Astrocyte (in vitro differentiated cells and primary cell): ENCODE measurements around the gene CISD2.

Experiments used
- CTCF ChIP-seq: IDR thresholded peaks from 2 replicates; pipeline ENCODE4 v1.5.1; 2011; ENCODE audit warnings: low read depth, mild to moderate bottlenecking, inconsistent platforms, low read length, moderate library complexity; ENCODE audit not compliant: insufficient read depth
- EZH2 ChIP-seq: IDR thresholded peaks from 2 replicates; pipeline ENCODE4 v1.6.1; 2012; ENCODE audit warnings: mild to moderate bottlenecking, low read length, inconsistent platforms; ENCODE audit not compliant: insufficient read depth

DNA sequence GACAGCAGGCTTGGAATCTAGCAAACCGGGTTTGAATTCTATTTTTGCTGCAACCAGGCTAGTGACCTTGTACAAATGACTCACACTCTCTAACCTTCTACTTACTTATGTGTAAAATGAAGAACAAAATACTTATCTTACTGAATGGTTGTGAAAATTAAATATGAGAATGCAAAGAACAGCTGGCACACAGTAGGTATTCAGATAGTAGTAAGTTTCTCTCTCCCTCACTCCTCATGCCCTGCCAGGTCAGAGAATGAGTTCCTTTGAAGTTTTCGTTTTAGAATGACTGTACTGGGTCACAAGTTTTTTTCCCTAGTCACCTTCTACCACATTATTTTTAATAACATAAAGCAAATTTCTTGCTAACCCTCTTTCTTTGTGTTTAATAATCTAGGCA is 33.0 kb downstream of the CISD2 start:
- no peak for TF ChIP-seq CTCF
- TF ChIP-seq EZH2: no peak
